Muscle of leg (tissue), 11 donors: ENCODE results near the gene ZNF143. TPM values are rescaled to one million over a fixed set of nuclear protein-coding genes. Genes with fewer than 3 reads are reported as not detected.
"Not testable (repeated sequence)": the region's sequence is repeated elsewhere in the genome, so short reads cannot be mapped to it uniquely, and the experiment has no call there.

ENCODE experiments used
- DNase-seq: peaks from one replicate; pipeline ENCODE4 v3.0.0; 2013
- H3K27ac ChIP-seq: one replicate; pipeline ENCODE4 v1.5.1; 2013; ENCODE audit warnings: mild to moderate bottlenecking, low read length, control low read depth
- H3K27me3 ChIP-seq: one replicate; pipeline ENCODE4 v1.6.1; 2013; ENCODE audit warnings: low read length; ENCODE audit not compliant: control insufficient read depth, insufficient read depth
- H3K36me3 ChIP-seq: one replicate; pipeline ENCODE4 v1.6.1; 2013; ENCODE audit warnings: low read length; ENCODE audit not compliant: control insufficient read depth, insufficient read depth
- H3K4me1 ChIP-seq: one replicate; pipeline ENCODE4 v1.6.1; 2013; ENCODE audit warnings: low read length; ENCODE audit not compliant: control insufficient read depth, insufficient read depth
- H3K4me3 ChIP-seq: one replicate; pipeline ENCODE4 v1.5.1; 2013; ENCODE audit warnings: low read length, control low read depth
- H3K9me3 ChIP-seq: replicated peaks from 2 replicates; pipeline ENCODE4 v1.6.1; 2013; ENCODE audit warnings: low read depth, low read length; ENCODE audit not compliant: control insufficient read depth
- WGBS: methylation state at CpG from one replicate; pipeline ENCODE4 v1.1.5; 2013; ENCODE audit warnings: missing lambda C conversion rate; ENCODE audit not compliant: insufficient coverage; 5-methylcytosine and 5-hydroxymethylcytosine counted together
- polyA plus RNA-seq, 8 donors: library from polyadenylated mRNA; unstranded; fragments of 120-200 nt; gene quantifications; one replicate each; pipeline versions ENCODE4 v1.2.1 to v1.2.3, GENCODE V29; 2013; ENCODE audit warnings: inconsistent platforms in 1 of 8, low replicate concordance in 1 of 8; ENCODE audit not compliant: insufficient read length in 8 of 8, insufficient read depth in 1 of 8
- total RNA-seq: library from RNA; stranded (reverse); fragments of 120-200 nt; gene quantifications from one replicate; pipeline ENCODE4 v1.2.4, GENCODE V29; 2013

Gene ZNF143
- total and polyA plus RNA-seq, 9 donors: 11.1 to 20.9 (median 15.9) TPM

GRCh38 chr11:9494316-9494715 is 33.5 kb downstream of the ZNF143 start:
- H3K4me1 ChIP-seq: peaks cover 2% of the 10 kb centered on the region
- H3K36me3 ChIP-seq: peaks cover 36% of the 10 kb centered on the region
- H3K27ac ChIP-seq: no peak overlapping the region
- no peaks in the 10 kb centered on the region for H3K9me3 ChIP-seq
- WGBS: no CpG with 5 or more reads among the region's 3 CpGs
- H3K27me3 ChIP-seq: no peaks in the 10 kb centered on the region
- no peak overlapping the region for H3K4me3 ChIP-seq
- no peak for DNase-seq

- no peak for DNase-seq
- Histone ChIP-seq H3K36me3 (peaks cover 38% of the 10 kb centered on the region), H3K4me1 (no peaks in the 10 kb centered on the region), H3K27me3 (no peaks in the 10 kb centered on the region), H3K4me3 (no peak overlapping the region), H3K27ac (no peak overlapping the region), H3K9me3 (no peaks in the 10 kb centered on the region)
- 100% methylated on average over 2 of the region's 6 CpGs for WGBS
Measured at GRCh38 chr11:9495803-9496514, 35.1 kb downstream of the ZNF143 start.

- no peak for DNase-seq
- H3K4me3 ChIP-seq: no peak overlapping the region
- H3K27me3 ChIP-seq: no peaks in the 10 kb centered on the region
- peaks cover 40% of the 10 kb centered on the region for H3K36me3 ChIP-seq
- no CpG with 5 or more reads among the region's 4 CpGs for WGBS
- no peak overlapping the region for H3K27ac ChIP-seq
- H3K4me1 ChIP-seq: no peaks in the 10 kb centered on the region
- no peaks in the 10 kb centered on the region for H3K9me3 ChIP-seq
Measured at GRCh38 chr11:9498457-9499078, 37.8 kb downstream of the ZNF143 start.

GRCh38 chr11:9506489-9507276 is 45.9 kb downstream of the ZNF143 start:
- Histone ChIP-seq H3K27me3 (no peaks in the 10 kb centered on the region), H3K4me3 (no peak overlapping the region), H3K4me1 (no peaks in the 10 kb centered on the region), H3K27ac (no peak overlapping the region), H3K36me3 (peaks cover 11% of the 10 kb centered on the region), H3K9me3 (no peaks in the 10 kb centered on the region)
- 67% methylated on average over 1 of the region's 6 CpGs for WGBS
- DNase-seq: peak; percentile 86

GRCh38 chr11:9507277-9507580 is 46.4 kb downstream of the ZNF143 start:
- Histone ChIP-seq H3K9me3 (no peaks in the 10 kb centered on the region), H3K4me1 (no peaks in the 10 kb centered on the region), H3K36me3 (peaks cover 11% of the 10 kb centered on the region), H3K4me3 (no peak overlapping the region), H3K27me3 (no peaks in the 10 kb centered on the region), H3K27ac (no peak overlapping the region)
- no CpG with 5 or more reads among the region's 1 CpG for WGBS
- no peak for DNase-seq

- WGBS: no CpG with 5 or more reads among the region's 2 CpGs
- Histone ChIP-seq H3K4me3 (no peak overlapping the region), H3K27me3 (no peaks in the 10 kb centered on the region), H3K27ac (no peak overlapping the region), H3K4me1 (no peaks in the 10 kb centered on the region), H3K36me3 (peaks cover 27% of the 10 kb centered on the region), H3K9me3 (no peaks in the 10 kb centered on the region)
- DNase-seq: no peak
Measured at GRCh38 chr11:9509041-9509440, 48.2 kb downstream of the ZNF143 start.

GRCh38 chr11:9512370-9513019 is 51.7 kb downstream of the ZNF143 start:
- peaks cover 40% of the 10 kb centered on the region for H3K36me3 ChIP-seq
- WGBS: 100% methylated on average over 2 of the region's 5 CpGs
- DNase-seq: no peak

GRCh38 chr11:9514576-9514975 is 53.8 kb downstream of the ZNF143 start:
- not testable (repeated sequence) for H3K9me3 ChIP-seq, H3K27me3 ChIP-seq, H3K4me1 ChIP-seq, H3K4me3 ChIP-seq, DNase-seq, H3K27ac ChIP-seq
- H3K36me3 ChIP-seq: peaks cover 37% of the 10 kb centered on the region
- no CpG with 5 or more reads among the region's 1 CpG for WGBS

More at GRCh38 chr11:9512370-9513019, 51.7 kb downstream of the ZNF143 start:
- no peak overlapping the region for H3K27ac ChIP-seq
- no peaks in the 10 kb centered on the region for H3K4me1 ChIP-seq
- no peak overlapping the region for H3K4me3 ChIP-seq
- H3K27me3 ChIP-seq: no peaks in the 10 kb centered on the region
- no peaks in the 10 kb centered on the region for H3K9me3 ChIP-seq

GRCh38 chr11:9516113-9516512 is 55.3 kb downstream of the ZNF143 start:
- H3K27me3 ChIP-seq: no peaks in the 10 kb centered on the region
- H3K27ac ChIP-seq: no peak overlapping the region
- no peaks in the 10 kb centered on the region for H3K9me3 ChIP-seq
- no peak overlapping the region for H3K4me3 ChIP-seq
- H3K4me1 ChIP-seq: no peaks in the 10 kb centered on the region
- H3K36me3 ChIP-seq: peaks cover 37% of the 10 kb centered on the region
- no peak for DNase-seq
- WGBS: no CpG with 5 or more reads among the region's 4 CpGs

- Histone ChIP-seq H3K4me1 (no peaks in the 10 kb centered on the region), H3K27me3 (no peaks in the 10 kb centered on the region), H3K36me3 (peaks cover 22% of the 10 kb centered on the region), H3K9me3 (no peaks in the 10 kb centered on the region), H3K4me3 (no peak overlapping the region), H3K27ac (no peak overlapping the region)
- no CpG with 5 or more reads among the region's 9 CpGs for WGBS
- no peak for DNase-seq
Measured at GRCh38 chr11:9518835-9519410, 58.1 kb downstream of the ZNF143 start.
